NOMO-1 treated with dmso at 0.1 percent for 144 hours (cell line): Measurements from ENCODE around the gene CTSA.

Experiments used
- DNase-seq: peaks from one replicate; lab custom pipeline; 2025; ENCODE audit not compliant: unreplicated experiment; lab: John Stamatoyannopoulos, UW

Gene CTSA

DNA sequence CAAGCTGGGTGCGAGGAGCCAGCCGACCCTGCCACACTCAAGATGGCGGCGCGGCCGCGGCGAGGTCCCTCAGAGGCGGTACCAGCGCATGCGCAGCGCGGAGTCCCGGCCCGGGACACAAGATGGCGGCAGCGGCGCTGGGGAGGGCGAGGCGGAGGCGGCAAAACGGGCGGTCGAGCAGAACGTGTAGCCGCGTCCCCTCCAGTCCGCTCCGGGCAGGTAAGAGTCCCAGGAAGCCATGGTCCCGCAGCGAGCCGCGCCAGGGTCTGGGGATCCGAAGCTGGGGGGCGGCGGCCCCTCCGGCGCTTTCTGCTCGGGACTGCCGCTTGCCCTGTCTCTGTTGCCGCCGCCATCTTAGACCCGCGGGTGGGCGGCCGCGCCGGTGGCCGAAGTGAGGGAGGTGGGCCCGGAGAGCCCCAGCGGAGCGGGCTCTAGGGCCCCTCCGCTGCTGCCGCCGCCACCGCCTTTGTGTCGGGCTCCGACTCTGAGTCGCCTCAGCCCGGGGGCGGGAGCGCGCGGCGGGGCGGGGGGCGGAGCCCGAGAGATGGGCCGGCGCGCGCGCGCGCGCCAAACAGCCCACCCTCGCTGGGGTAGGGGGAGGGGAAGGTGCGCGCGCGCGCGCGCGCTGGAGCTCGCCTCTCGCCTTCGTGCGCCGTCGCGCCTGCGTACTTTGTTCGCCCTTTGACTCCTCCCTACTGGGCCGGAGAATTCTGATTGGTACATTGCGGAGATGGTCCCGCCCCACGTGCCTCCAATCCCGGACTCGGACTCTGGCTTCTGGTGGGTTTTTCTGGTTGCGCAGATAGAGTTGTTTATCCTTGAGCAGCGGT is 43.7 kb downstream of the CTSA start, which contains the start of gene PCIF1:
PCIF1 (plus strand) TSS at position 98 of the 830 bp plus-strand sequence. CDS start 4,317 bp downstream, outside the sequence.
- peak; percentile 95 for DNase-seq

- DNase-seq, result no peak
Measured at GRCh38 chr20:45935416-45936046, 44.4 kb downstream of the CTSA start.

GRCh38 chr20:45937765-45938164 is 46.6 kb downstream of the CTSA start:
- no peak for DNase-seq

- DNase-seq, result no peak
Measured at GRCh38 chr20:45938727-45939438, 47.7 kb downstream of the CTSA start.

GRCh38 chr20:45940053-45940452 is 48.9 kb downstream of the CTSA start:
- DNase-seq, result no peak

- no peak for DNase-seq
Measured at GRCh38 chr20:45940469-45940868, 49.3 kb downstream of the CTSA start.

DNA sequence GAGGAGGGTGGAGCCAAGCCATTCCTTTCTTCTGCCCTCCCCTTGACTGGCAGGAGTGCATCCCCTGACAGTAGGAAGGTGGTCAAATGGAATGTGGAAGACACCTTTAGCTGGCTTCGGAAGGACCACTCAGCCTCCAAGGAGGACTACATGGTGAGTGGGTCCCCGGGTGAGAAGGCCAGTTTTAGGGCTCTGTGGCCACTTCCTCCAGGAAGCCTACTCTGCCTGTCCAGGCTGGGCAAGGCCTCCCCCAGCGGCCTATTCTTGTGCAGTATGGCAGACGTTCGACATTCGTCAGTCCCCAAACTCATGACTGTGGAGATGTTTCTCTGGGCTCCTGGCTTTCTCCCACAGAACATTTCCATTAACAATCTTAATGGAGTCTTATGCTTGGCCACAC is 52.5 kb downstream of the CTSA start:
- DNase-seq, result no peak

GRCh38 chr20:45944151-45944964 is 53.2 kb downstream of the CTSA start:
- DNase-seq, result peak; percentile 26

DNA sequence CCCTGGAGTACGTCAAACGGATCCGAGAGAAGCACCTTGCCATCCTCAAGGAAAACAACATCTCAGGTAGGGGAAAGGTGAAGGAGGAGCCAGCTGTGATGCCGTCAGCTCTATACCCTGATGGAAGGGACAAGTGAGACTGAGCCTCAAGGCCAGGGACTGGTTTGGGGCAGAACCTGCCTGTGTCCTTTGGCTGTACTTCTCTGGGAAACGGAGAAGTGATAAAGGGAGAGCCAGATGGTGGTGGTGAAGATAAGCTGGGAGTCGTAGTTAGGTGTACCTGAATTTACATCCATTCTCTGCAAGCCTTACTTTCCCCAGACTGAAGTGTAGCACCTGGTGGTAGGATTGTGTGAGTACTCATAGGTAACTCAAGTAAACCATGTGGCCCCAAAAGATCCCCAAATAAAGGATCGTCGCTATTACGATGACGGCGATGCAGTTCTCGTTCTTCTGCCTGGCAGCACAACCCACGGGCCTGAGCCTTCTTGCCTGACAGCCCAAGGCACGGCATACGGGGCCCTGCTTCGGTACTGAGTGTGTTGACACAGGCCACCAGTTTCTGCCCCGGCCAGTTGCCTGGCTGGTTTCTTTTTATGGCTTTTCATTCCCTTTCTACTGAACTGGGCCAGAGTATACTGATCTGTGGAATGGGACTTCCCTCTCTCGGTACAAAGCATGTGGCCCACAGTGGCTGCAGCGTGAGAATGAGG is 54.0 kb downstream of the CTSA start:
- no peak for DNase-seq

DNA sequence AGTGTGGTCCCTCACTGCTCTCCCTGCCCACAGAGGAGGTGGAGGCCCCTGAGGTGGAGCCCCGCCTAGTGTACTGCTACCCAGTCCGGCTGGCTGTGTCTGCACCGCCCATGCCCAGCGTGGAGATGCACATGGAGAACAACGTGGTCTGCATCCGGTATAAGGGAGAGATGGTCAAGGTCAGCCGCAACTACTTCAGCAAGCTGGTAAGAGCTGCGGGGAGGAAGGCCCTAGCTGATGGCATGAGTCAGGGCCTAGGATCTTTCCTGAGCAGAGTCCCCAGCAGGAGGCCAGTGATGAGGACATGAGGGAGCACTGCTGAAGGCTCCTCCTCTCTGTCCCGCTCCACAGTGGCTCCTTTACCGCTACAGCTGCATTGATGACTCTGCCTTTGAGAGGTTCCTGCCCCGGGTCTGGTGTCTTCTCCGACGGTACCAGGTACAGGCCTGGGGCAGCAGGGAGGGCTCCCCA is 54.6 kb downstream of the CTSA start:
- peak; percentile 23 for DNase-seq

- DNase-seq, result peak; percentile 98
Measured at GRCh38 chr20:45946149-45946970, 55.2 kb downstream of the CTSA start.

GRCh38 chr20:45947110-45947866 is 56.2 kb downstream of the CTSA start:
- no peak for DNase-seq

GRCh38 chr20:45948261-45948733 is 57.2 kb downstream of the CTSA start:
- no peak for DNase-seq
